CD8-positive, alpha-beta memory T cell (primary cell): ENCODE results near the gene ATP11A. TPM values are rescaled to one million over a fixed set of nuclear protein-coding genes. Genes with fewer than 3 reads are reported as not detected.

Experiments
- CTCF ChIA-PET: fragments of 350-600 bp; sonication (Branson Sonifier 250); formaldehyde crosslinking; loops from one replicate; lab custom pipeline; 2021; ENCODE audit warnings: antibody characterized with exemption; lab: Charles Lee
- POLR2A ChIA-PET: fragments of 350-600 bp; sonication (Branson Sonifier 250); formaldehyde crosslinking; loops from one replicate; lab custom pipeline; 2021; ENCODE audit warnings: antibody characterized with exemption; lab: Charles Lee
- DNase-seq, 5 donors: peaks; one replicate each; pipeline versions ENCODE4 v3.0.0 to v3.0.0-alpha.2; 2020 to 2022; ENCODE audit warnings: mixed read lengths in 1 of 5
- H3K27ac ChIP-seq: one replicate; pipeline ENCODE4 v1.7.0; 2013; ENCODE audit warnings: low read depth, mild to moderate bottlenecking, low read length, moderate library complexity
- H3K27me3 ChIP-seq: 2 replicates; pipeline ENCODE4 v1.7.0; 2013; ENCODE audit warnings: low read length, mild to moderate bottlenecking; ENCODE audit not compliant: insufficient read depth, poor library complexity, severe bottlenecking
- H3K36me3 ChIP-seq: 2 replicates; pipeline ENCODE4 v1.7.0; 2013; ENCODE audit warnings: mild to moderate bottlenecking, low read length, moderate library complexity; ENCODE audit not compliant: insufficient read depth
- H3K4me1 ChIP-seq: 2 replicates; pipeline ENCODE4 v1.7.0; 2013; ENCODE audit warnings: mild to moderate bottlenecking, low read length, moderate library complexity; ENCODE audit not compliant: insufficient read depth
- H3K4me3 ChIP-seq: 2 replicates; pipeline ENCODE4 v1.7.0; 2013; ENCODE audit warnings: mild to moderate bottlenecking, low read length
- H3K9me3 ChIP-seq: 2 replicates; pipeline ENCODE4 v1.7.0; 2013; ENCODE audit warnings: mild to moderate bottlenecking, low read length
- H3K27ac Mint-ChIP-seq, 8 donors: one replicate each; pipeline ENCODE4 v1.8.0; 2020 to 2021; ENCODE audit warnings: mixed read lengths in 8 of 8, mild to moderate bottlenecking in 6 of 8, inconsistent platforms in 3 of 8, moderate library complexity in 3 of 8
- H3K27me3 Mint-ChIP-seq, 2 donors: one replicate each; pipeline ENCODE4 v1.8.0; 2020 to 2021; ENCODE audit warnings: mixed read lengths in 2 of 2, mild to moderate bottlenecking in 1 of 2, moderate library complexity in 1 of 2
- H3K36me3 Mint-ChIP-seq, 3 donors: one replicate each; pipeline ENCODE4 v1.8.0; 2020 to 2021; ENCODE audit warnings: mixed read lengths in 3 of 3, inconsistent platforms in 1 of 3, mild to moderate bottlenecking in 1 of 3
- H3K4me1 Mint-ChIP-seq, 3 donors: one replicate each; pipeline ENCODE4 v1.8.0; 2020 to 2021; ENCODE audit warnings: mixed read lengths in 3 of 3, inconsistent platforms in 1 of 3, mild to moderate bottlenecking in 1 of 3
- H3K4me3 Mint-ChIP-seq, 7 donors: one replicate each; pipeline ENCODE4 v1.8.0; 2020 to 2021; ENCODE audit warnings: mixed read lengths in 7 of 7, mild to moderate bottlenecking in 6 of 7, moderate library complexity in 4 of 7, inconsistent platforms in 2 of 7
- H3K9me3 Mint-ChIP-seq, 5 donors: one replicate each; pipeline ENCODE4 v1.8.0; 2020 to 2022; ENCODE audit warnings: mixed read lengths in 5 of 5, mild to moderate bottlenecking in 3 of 5, moderate library complexity in 2 of 5, inconsistent platforms in 1 of 5
- polyA plus RNA-seq: library from polyadenylated mRNA; unstranded; fragments of 300-500 nt; fragmentation: Illumina TruSeq; gene quantifications from one replicate; pipeline ENCODE4 v1.2.3, GENCODE V29; 2021
- total RNA-seq, 2 experiments: library from RNA; stranded (reverse); gene quantifications; one replicate each; pipeline ENCODE4 v1.2.3, GENCODE V29; 2021

The ATP11A gene
- total and polyA plus RNA-seq, 3 experiments from 2014 or later: 4.5 to 34.6 (median 34.0) TPM

DNA sequence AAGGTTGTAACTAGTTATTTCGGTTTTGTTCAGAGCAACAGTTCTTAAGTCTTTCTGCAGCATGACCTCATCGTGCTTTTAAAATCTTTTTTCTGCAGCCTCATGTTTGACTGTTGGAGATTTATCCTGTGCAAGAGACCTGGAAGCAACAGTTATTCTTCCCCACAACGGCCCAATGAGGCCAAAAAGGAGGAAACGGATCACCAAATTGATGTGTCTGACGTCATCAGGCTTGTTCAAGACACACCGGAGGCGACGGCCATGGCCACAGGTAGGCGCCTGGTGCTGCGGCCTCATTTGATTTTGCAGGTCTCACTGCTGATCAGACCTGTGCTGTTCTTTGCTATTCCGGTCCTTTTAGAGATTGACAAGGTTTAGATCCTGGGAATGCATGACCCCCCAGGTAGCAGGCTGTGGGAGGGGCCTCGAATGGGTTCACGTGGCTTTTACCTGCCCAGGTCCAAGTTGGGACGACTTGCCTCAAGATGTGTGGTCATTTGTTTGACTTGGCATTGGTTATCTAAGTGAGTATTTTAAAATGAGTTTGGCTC lies 212.3 kb downstream of the ATP11A start:
- ChIA-PET CTCF (no interaction called here), POLR2A (no interaction called here)
- H3K4me1 Mint-ChIP-seq: no peaks in the 10 kb centered on the region
- DNase-seq: no peak
- peaks cover 0 to 9% (median 6%) of the 10 kb centered on the region in 5 donors for H3K9me3 Mint-ChIP-seq
- no peak overlapping the region for H3K27ac ChIP-seq
- no peak overlapping the region for H3K27ac Mint-ChIP-seq
- H3K4me3 ChIP-seq: no peak overlapping the region
- no peaks in the 10 kb centered on the region for H3K36me3 ChIP-seq
- H3K27me3 ChIP-seq: no peaks in the 10 kb centered on the region
- no peaks in the 10 kb centered on the region for H3K36me3 Mint-ChIP-seq
- H3K9me3 ChIP-seq: no peaks in the 10 kb centered on the region
- H3K4me3 Mint-ChIP-seq: no peak overlapping the region
- peaks cover 8 to 35% of the 10 kb centered on the region in 2 donors for H3K27me3 Mint-ChIP-seq
- no peaks in the 10 kb centered on the region for H3K4me1 ChIP-seq

DNA sequence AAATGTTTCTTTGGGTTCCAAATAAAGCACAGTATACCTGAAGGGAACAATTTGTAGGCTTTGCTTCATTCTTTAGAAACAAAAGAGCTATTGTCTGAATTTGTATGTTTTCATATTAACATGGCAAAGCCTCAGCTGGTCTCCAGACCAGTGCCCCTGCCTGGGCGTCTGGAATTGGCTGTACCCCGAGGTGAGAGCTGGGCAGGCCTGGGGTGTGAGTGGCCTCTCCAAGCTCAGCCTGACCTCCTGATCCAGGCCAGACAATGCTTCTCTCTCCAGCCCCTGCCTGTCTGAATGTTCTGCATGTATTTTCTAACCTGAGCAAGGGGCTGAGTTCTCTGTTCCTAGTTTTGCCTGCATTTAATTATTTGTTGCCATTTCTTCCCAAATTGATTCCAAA lies 212.8 kb downstream of the ATP11A start:
- Mint-ChIP-seq H3K4me1 (no peaks in the 10 kb centered on the region), H3K36me3 (no peaks in the 10 kb centered on the region), H3K27ac (no peak overlapping the region), H3K9me3 (peaks cover 0 to 9% (median 6%) of the 10 kb centered on the region in 5 donors), H3K4me3 (no peak overlapping the region), H3K27me3 (peaks cover 5 to 35% of the 10 kb centered on the region in 2 donors)
- POLR2A ChIA-PET: no interaction called here
- Histone ChIP-seq H3K9me3 (no peaks in the 10 kb centered on the region), H3K36me3 (no peaks in the 10 kb centered on the region), H3K4me1 (no peaks in the 10 kb centered on the region), H3K4me3 (no peak overlapping the region), H3K27ac (no peak overlapping the region), H3K27me3 (no peaks in the 10 kb centered on the region)
- no peak for DNase-seq
- CTCF ChIA-PET: no interaction called here

DNA sequence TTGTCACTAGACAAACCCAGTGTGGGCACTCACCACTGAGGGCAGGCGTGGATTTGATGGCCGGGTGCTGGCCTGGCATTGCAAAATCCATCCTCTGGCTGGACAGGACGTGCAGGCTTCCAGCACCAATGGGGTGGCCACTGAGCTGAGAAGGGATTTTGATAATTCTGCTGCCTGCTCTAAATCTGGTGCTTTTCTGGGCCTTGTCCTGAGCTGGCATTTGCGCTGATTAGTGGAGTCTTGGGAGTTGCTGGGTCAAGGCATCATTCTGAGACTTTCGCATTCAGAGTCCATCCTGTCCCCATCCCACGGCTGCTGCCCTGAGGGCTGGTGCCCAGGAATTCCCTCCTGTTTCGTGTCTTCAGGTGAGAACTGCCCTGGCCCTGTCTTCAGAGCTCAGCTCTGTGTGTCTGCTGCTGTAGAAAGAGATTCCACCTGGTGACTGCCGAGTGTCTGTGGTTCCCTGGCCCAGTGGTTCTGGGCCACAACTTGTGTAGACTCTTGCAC lies 213.3 kb downstream of the ATP11A start:
- no peak for DNase-seq
- peaks cover 6 to 37% of the 10 kb centered on the region in 2 donors for H3K27me3 Mint-ChIP-seq
- no peaks in the 10 kb centered on the region for H3K4me1 Mint-ChIP-seq
- no peak overlapping the region for H3K4me3 Mint-ChIP-seq
- Histone ChIP-seq H3K9me3 (no peaks in the 10 kb centered on the region), H3K27ac (no peak overlapping the region), H3K4me3 (no peak overlapping the region), H3K4me1 (no peaks in the 10 kb centered on the region), H3K27me3 (no peaks in the 10 kb centered on the region), H3K36me3 (no peaks in the 10 kb centered on the region)
- ChIA-PET CTCF (interaction anchor here (0.9 kb wide), 1 partner anchor 40 kb away, joined by 3 read pairs; no protein-coding TSS in a partner anchor), POLR2A (no interaction called here)
- peaks cover 0 to 9% (median 6%) of the 10 kb centered on the region in 5 donors for H3K9me3 Mint-ChIP-seq
- H3K36me3 Mint-ChIP-seq: no peaks in the 10 kb centered on the region
- H3K27ac Mint-ChIP-seq: no peak overlapping the region

DNA sequence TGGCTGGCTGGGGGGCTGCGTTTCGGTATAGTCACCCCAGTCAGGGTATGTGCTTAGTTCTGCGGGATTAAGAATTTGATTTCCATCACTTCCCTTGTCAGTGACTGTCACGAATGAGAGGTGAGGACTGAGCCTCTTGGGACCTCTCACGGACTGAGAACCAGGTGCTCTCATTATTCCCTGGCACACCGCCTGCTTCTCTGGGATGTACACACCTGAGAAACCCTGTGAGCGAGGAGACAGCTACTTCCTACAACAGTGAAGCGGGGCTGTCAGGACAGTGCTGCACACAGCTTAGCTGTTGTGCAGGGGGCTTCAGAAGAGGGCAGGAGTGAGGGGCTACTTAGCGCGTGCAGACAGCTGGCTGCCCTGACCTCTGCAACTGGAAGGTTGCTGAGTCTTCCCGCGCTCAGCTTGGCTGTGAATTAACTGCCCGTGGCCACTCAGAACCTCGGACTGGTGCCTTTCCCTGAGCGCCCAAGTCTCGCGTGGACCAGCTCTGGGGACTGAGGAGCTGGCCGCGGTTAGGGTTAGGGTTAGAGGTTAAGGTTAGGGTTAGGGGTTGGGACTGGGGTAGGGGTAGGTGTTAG lies 213.9 kb downstream of the ATP11A start:
- no peak overlapping the region for H3K27ac ChIP-seq
- Mint-ChIP-seq H3K27me3 (peaks cover 7 to 39% of the 10 kb centered on the region in 2 donors), H3K36me3 (no peaks in the 10 kb centered on the region), H3K9me3 (peaks cover 0 to 9% (median 6%) of the 10 kb centered on the region in 5 donors), H3K4me3 (no peak overlapping the region), H3K4me1 (no peaks in the 10 kb centered on the region), H3K27ac (no peak overlapping the region)
- H3K36me3 ChIP-seq: no peaks in the 10 kb centered on the region
- no peaks in the 10 kb centered on the region for H3K27me3 ChIP-seq
- ChIA-PET POLR2A (no interaction called here), CTCF (interaction anchor here (0.9 kb wide), 1 partner anchor 39 kb away, joined by 3 read pairs; no protein-coding TSS in a partner anchor)
- no peaks in the 10 kb centered on the region for H3K4me1 ChIP-seq
- no peak overlapping the region for H3K4me3 ChIP-seq
- DNase-seq: no peak
- no peaks in the 10 kb centered on the region for H3K9me3 ChIP-seq

DNA sequence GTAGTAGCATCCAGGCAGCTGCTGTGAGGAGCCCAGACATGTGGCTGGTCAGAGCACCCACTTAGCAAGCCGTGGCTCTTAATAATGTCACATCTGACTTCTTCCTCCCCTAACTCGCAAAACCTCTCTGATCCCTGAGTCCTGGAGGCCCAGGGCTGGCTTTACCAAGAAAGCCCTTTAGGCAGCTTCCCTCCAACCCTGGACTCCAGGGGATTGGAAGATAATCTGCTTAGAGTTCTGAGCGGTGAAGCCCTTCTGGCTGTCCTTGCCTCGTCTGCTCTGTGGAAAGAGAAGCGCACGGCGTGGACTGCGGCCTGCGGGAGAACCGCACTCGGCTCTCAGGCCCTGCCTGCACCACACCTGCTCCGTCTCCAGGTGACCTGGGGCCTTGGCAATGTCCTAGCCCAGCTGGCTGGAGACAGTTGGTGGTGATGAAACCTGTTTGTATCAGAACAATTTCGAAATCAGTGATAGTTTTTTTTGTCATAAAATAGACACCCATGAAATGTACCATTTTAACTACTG lies 214.7 kb downstream of the ATP11A start:
- POLR2A ChIA-PET: no interaction called here
- Mint-ChIP-seq H3K4me3 (no peak overlapping the region), H3K27ac (no peak overlapping the region)

DNA sequence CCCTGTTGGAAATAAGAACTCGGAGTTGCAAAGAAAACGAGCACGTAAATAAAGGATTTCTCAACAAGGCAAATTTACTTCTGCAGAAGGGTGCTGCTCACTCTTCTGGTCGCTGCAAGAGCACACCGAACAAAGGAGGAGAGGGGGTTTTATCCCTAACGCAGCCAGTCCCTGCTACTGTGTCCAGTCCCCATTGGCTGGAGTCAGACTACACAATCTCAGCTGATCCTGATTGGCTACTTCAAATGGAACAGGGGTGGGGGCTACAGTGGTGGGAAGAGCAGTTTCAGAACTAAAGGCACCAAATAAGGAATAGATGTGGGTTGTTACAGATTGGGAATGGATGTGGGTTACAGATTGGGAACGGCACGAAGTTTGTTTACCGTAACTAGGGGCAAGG lies 215.2 kb downstream of the ATP11A start:
- Histone ChIP-seq H3K36me3 (no peaks in the 10 kb centered on the region), H3K27me3 (no peaks in the 10 kb centered on the region), H3K27ac (no peak overlapping the region), H3K4me3 (no peak overlapping the region), H3K4me1 (no peaks in the 10 kb centered on the region), H3K9me3 (no peaks in the 10 kb centered on the region)
- ChIA-PET CTCF (no interaction called here), POLR2A (no interaction called here)
- H3K4me1 Mint-ChIP-seq: no peaks in the 10 kb centered on the region
- H3K4me3 Mint-ChIP-seq: no peak overlapping the region
- DNase-seq: no peak
- peaks cover 0 to 9% (median 6%) of the 10 kb centered on the region in 5 donors for H3K9me3 Mint-ChIP-seq
- H3K27ac Mint-ChIP-seq: peak overlapping the region in 1 of 8 donors; percentile 21
- H3K27me3 Mint-ChIP-seq: peaks cover 7 to 47% of the 10 kb centered on the region in 2 donors
- no peaks in the 10 kb centered on the region for H3K36me3 Mint-ChIP-seq

More for the DNA sequence above, 214.7 kb downstream of the ATP11A start:
- Histone ChIP-seq H3K27me3 (no peaks in the 10 kb centered on the region), H3K9me3 (no peaks in the 10 kb centered on the region), H3K4me1 (no peaks in the 10 kb centered on the region), H3K4me3 (no peak overlapping the region), H3K36me3 (no peaks in the 10 kb centered on the region), H3K27ac (no peak overlapping the region)
- H3K4me1 Mint-ChIP-seq: no peaks in the 10 kb centered on the region
- DNase-seq: no peak
- CTCF ChIA-PET: no interaction called here
- H3K36me3 Mint-ChIP-seq: no peaks in the 10 kb centered on the region
- peaks cover 0 to 9% (median 6%) of the 10 kb centered on the region in 5 donors for H3K9me3 Mint-ChIP-seq
- H3K27me3 Mint-ChIP-seq: peaks cover 7 to 47% of the 10 kb centered on the region in 2 donors

DNA sequence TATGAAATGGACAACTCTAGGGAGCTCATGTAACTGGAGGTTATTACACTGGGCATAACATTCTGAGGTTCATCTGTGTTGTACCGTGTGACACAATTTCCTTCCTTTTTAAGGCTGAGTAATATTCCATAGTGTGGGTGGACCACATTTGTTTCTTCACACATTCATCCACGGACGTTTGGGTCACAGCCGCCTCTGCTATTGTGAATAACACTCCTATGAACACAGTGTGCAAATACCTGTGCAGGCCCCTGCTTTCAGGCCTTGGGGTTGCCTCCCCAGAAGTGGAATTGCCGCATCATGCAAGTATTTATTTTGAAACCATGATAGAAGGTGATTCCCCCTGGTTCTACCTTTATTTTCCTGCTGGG lies 215.8 kb downstream of the ATP11A start:
- H3K9me3 Mint-ChIP-seq: peaks cover 0 to 9% (median 6%) of the 10 kb centered on the region in 5 donors
- H3K36me3 Mint-ChIP-seq: no peaks in the 10 kb centered on the region
- no peaks in the 10 kb centered on the region for H3K4me1 Mint-ChIP-seq
- CTCF ChIA-PET: no interaction called here
- no peak overlapping the region for H3K27ac ChIP-seq
- H3K36me3 ChIP-seq: no peaks in the 10 kb centered on the region
- no peaks in the 10 kb centered on the region for H3K27me3 ChIP-seq
- no peaks in the 10 kb centered on the region for H3K9me3 ChIP-seq
- POLR2A ChIA-PET: no interaction called here
- peaks cover 4 to 47% of the 10 kb centered on the region in 2 donors for H3K27me3 Mint-ChIP-seq
- no peak overlapping the region for H3K4me3 ChIP-seq
- no peak overlapping the region for H3K27ac Mint-ChIP-seq
- H3K4me1 ChIP-seq: no peaks in the 10 kb centered on the region
- no peak for DNase-seq
- H3K4me3 Mint-ChIP-seq: no peak overlapping the region

DNA sequence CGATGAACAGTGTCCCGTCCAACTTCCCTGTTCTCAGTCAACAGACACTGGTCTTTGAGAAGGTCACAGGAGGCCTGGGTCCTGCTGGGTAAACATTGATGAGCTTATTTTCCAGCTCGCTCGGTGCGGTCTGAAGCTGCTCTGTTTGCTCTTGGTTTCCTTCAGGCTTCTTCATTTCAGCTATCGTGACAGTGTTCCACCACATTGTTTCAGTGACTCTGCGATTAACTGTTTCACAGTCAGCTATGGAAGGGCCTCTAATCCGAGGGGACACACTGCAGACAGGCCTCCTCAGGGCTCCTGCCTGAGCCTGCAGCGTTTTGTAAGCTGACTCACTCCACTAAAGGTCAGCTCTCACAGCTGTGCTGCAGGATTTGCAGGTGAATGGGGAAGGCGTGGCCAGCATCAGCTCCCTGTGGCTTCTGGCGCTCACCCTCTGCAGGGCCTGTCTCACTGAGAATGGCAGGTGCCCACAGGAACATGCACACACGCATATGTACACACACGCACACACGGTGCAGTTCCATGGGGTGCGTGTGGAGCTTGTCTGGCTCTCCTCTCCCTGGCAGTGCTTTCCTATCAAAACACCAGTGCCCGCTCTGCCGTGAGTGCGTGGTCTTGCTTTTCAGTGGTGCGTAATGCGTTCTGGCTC lies 216.3 kb downstream of the ATP11A start:
- Histone ChIP-seq H3K36me3 (no peaks in the 10 kb centered on the region), H3K9me3 (no peaks in the 10 kb centered on the region), H3K27me3 (no peaks in the 10 kb centered on the region), H3K27ac (no peak overlapping the region), H3K4me3 (no peak overlapping the region), H3K4me1 (no peaks in the 10 kb centered on the region)
- ChIA-PET POLR2A (no interaction called here), CTCF (no interaction called here)
- no peak for DNase-seq
- Mint-ChIP-seq H3K27ac (no peak overlapping the region), H3K36me3 (no peaks in the 10 kb centered on the region), H3K4me3 (no peak overlapping the region), H3K27me3 (peaks cover 4 to 47% of the 10 kb centered on the region in 2 donors), H3K9me3 (peaks cover 0 to 9% (median 6%) of the 10 kb centered on the region in 5 donors), H3K4me1 (no peaks in the 10 kb centered on the region)
